Measurements from ENCODE around the gene MLLT6.

The MLLT6 gene

GRCh38 chr17:38729886-38730525 lies 24.9 kb downstream of the MLLT6 start, which contains the start of gene CISD3:
TSS of gene CISD3 (plus strand) at chr17:38730341. CDS start at chr17:38730359, 18 bp downstream.
- peak; percentile 44 for DNase-seq

- no peak for DNase-seq
These were observed 25.7 kb downstream of the MLLT6 start for GRCh38 chr17:38730526-38731379.

GRCh38 chr17:38731526-38732294 lies 26.6 kb downstream of the MLLT6 start:
- no peak for DNase-seq

- DNase-seq: no peak
These were observed 27.6 kb downstream of the MLLT6 start for GRCh38 chr17:38732376-38733281.

GRCh38 chr17:38733282-38733981 lies 28.4 kb downstream of the MLLT6 start:
- no peak for DNase-seq

GRCh38 chr17:38733982-38734973 lies 29.2 kb downstream of the MLLT6 start:
- no peak for DNase-seq

GRCh38 chr17:38735161-38735997 lies 30.3 kb downstream of the MLLT6 start:
- no peak for DNase-seq

- no peak for DNase-seq
These were observed 33.1 kb downstream of the MLLT6 start for GRCh38 chr17:38738007-38738662.

- DNase-seq: no peak
These were observed 33.6 kb downstream of the MLLT6 start for GRCh38 chr17:38738686-38739085.

- DNase-seq: no peak
These were observed 34.2 kb downstream of the MLLT6 start for GRCh38 chr17:38739305-38739704.

GRCh38 chr17:38740044-38740443 lies 35.0 kb downstream of the MLLT6 start:
- no peak for DNase-seq

- DNase-seq: no peak
These were observed 35.7 kb downstream of the MLLT6 start for GRCh38 chr17:38740806-38741205.

- DNase-seq: no peak
These were observed 36.4 kb downstream of the MLLT6 start for GRCh38 chr17:38741461-38741860.

GRCh38 chr17:38741921-38742410 lies 36.9 kb downstream of the MLLT6 start:
- no peak for DNase-seq

GRCh38 chr17:38742411-38743308 lies 37.6 kb downstream of the MLLT6 start:
- DNase-seq: no peak

- no peak for DNase-seq
These were observed 38.6 kb downstream of the MLLT6 start for GRCh38 chr17:38743556-38744171.

- no peak for DNase-seq
These were observed 40.5 kb downstream of the MLLT6 start for GRCh38 chr17:38745545-38745944.
